Left lobe of liver (tissue), 2 donors: ENCODE measurements around the gene SLC15A5. TPM values are rescaled to one million over a fixed set of nuclear protein-coding genes. Genes with fewer than 3 reads are reported as not detected.

Source experiments
- ATAC-seq: fragments of 200-7000 bp; cut with Tn5 transposase; one replicate; pipeline ENCODE4 v1.9.1; 2020; ENCODE audit warnings: mild to moderate bottlenecking, moderate library complexity
- DNase-seq: peaks from one replicate; pipeline ENCODE4 v3.0.0-alpha.2; 2020; ENCODE audit warnings: low spot score
- total RNA-seq: library from RNA; stranded (reverse); gene quantifications from one replicate; pipeline ENCODE4 v1.2.1, GENCODE V29; 2021
- donor health status: DM: no; HTN: no; CAD: no; lungs with moderate emphysema.
- donor health status: DM: no; HTN: yes; CAD: no.

Gene SLC15A5
- total RNA-seq, 1 donor from 2014 or later, result not detected

DNA sequence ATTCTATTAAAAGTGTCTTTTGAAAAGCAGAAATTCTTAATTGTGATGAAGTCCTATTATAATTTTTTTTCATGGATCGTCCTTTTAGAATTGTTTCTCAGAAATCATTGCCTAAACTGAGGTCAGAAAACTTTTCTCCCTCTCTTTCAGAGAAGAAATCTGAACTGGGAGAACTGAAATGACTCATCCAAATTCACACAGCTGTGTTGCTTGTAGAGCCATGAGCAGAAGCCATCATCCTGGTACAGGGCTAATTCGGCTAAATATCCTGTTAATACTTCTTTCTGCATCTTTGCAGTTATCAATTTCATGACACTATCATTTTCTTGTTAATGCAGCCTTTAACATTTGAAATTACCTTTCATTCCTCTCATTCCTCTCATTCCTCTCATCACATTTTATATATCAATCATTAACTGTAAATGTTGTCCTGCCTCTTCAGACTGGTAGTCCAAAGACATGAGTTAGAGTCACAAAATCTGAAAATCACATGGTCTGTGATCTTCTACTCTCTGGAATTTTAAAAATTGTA, 15.5 kb downstream of the SLC15A5 start:
- DNase-seq, result no peak
- ATAC-seq, result no peak

DNA sequence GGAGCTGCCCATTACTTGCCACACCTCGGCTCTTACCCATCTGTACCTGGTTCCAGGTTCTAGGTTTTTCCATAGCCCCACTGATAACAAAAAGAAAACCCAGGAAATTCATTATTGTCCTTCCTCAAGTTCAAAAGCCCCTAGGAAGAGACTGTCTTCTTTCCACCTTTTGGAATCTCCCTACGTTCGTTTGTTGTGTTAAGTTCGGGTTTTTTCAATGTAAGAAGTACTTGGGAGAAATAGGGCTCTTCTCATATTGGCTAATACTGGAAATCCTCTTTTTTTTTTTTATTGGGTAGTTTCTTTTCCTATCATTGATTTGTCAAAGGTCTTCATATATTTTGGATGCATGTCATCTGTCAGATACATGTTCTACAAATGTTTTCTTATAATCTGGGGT, 17.3 kb downstream of the SLC15A5 start:
- DNase-seq, result no peak
- no peak for ATAC-seq

DNA sequence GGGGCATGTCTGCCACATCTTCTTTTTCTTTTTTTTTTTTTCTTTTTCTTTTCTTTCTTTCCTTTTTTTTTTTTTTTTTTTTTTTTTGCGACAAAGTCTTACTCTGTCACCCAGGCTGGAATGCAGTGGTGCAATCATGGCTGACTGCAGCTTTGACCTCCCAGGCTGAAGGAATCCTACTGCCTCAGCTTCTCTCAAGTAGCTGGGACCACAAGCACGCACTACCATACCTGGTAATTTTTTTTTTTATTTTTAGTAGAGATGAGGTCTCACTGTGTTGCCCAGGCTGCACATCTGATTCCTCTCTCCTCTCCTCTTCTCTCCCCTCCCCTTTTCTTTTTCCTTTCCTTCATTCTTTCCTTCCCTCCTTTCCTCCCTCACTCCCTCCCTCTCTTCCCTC, 18.5 kb downstream of the SLC15A5 start:
- DNase-seq (no peak), ATAC-seq (no peak)

DNA sequence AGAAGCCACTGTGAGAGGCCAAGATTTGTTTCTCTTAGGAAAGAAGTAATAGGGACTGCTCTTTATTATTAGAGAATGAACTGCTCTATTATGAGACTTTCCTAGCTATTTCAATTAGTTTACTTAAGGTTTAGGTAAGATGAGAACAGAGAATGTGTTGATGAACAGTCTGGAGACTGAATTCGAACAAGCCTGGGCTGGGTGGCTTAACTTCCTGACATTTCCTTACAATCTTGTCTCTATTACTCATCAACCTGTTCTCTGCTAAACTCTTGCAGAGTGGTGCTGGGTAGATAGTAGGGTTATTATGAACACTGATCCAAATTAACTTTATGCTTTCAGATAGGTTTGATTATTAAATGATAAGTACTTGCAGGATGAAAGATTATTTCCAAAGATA, 31.2 kb downstream of the SLC15A5 start:
- no peak for ATAC-seq
- DNase-seq, result no peak

DNA sequence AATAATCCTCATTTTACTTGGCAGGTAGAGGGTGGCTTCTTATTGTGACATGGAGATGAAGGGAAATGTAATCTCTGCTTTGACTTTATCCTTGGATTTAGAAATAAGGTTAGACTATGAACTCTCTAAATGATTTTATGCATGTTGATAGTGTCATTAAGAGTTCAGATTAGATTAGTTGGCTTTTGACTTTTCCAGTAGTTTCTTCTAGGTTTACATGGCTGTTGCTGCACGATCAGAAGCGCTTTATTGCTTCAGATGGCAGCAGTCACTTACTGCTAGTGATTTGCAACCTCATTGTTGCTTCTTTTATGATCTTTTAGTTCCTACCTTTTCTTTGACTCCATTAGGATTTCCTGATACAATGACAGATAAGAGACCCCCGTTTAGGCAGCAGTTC, 32.3 kb downstream of the SLC15A5 start:
- no peak for DNase-seq
- peak; percentile 36 for ATAC-seq

DNA sequence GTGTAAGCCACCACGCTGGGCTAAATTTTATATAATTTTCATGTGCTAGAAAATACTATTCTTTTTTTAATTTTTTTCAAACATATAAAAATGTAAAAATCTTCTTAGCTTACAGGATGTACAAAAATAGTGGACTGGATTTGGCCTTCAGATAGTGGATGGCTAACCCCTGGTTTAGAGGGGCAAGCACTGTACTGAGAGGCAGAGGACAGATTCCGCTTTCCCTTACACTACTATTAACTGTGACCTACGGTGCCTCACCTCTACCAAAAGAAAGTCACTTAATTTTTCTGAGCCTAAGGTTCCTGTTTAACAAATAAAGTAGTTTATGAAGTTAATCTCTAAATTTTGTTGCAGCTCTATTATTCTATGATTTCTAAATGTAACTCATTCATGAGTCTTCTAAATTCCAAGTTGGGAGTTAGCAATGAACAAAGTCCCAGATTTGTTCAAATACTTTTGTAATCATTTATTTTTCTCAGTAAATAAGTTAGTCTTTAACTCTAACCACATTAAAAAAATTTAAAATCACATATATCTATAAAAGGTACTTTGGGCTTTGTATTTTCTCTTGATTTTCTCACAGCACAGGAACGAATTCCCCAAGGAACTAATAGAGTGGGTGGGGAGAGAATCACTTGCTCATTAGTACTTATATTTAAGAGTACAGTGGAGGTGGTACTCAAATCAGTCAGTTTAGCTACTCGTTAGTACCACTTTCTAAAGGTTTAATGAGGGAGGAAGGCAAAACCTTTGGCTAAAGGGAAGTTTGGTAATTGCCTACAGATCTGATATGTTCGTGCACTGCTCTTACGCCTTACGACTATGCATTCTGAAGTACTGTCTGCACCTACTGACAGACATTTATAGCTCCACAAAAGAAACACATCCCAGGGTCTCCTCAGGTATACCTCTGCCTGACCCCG, 33.7 kb downstream of the SLC15A5 start:
- DNase-seq, result no peak
- peak; percentile 65 for ATAC-seq

DNA sequence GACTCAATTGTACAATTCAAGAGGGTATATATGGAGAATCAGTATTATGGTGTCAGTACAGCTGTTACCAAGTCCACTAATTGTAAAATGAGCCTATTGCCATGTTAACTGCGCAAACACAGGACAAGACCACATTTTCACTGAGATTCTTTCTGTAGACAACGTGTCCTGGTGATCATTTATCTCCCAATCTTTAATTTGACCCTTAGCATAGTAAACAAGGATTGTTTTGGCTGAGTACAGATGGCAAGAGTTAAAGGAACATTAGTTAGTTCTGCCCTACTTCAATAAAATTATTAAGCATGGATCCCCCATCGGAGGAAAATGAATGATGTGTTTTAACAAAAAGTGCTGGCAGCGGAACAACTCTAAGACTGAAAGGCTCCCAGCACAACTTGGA, 36.1 kb downstream of the SLC15A5 start:
- peak; percentile 61 for ATAC-seq
- no peak for DNase-seq

DNA sequence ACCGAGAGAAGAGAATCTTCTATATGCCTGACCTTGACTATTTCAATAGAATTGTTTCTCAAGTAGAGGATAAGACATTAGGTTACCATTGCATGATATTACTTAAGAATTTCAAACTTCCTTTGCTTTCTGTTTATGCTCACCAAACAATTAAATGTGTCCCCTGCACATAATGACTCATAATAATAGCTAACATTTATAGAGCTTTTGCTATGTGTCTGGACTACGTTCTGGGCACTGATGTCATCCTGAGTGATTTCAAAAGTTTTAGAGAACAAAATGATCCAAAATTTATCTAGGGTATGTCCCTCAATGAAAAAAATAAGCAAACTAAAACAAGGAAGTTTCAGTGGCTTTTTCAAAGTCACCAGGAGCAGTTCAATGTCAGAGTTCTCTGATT, 38.8 kb downstream of the SLC15A5 start:
- peak; percentile 40 for ATAC-seq
- DNase-seq, result no peak

DNA sequence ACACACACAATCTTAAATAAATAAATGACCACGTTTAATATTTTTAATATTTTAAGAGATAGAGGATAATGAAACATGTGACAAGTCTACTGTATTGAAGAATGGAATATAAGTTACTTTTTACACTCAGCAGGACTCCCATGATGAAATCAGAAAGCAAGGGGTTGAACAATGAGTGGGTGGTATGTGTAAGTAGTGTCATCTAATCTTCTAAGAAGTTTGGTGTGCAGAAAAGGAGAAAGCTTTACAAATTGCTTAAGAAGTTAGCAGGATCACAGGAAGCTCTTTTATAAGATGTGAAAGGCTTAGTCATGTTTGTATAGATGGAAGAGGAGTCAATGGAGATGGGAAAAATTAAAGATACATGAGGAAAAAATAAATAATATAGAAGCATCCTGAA, 47.8 kb downstream of the SLC15A5 start:
- no peak for DNase-seq
- no peak for ATAC-seq

DNA sequence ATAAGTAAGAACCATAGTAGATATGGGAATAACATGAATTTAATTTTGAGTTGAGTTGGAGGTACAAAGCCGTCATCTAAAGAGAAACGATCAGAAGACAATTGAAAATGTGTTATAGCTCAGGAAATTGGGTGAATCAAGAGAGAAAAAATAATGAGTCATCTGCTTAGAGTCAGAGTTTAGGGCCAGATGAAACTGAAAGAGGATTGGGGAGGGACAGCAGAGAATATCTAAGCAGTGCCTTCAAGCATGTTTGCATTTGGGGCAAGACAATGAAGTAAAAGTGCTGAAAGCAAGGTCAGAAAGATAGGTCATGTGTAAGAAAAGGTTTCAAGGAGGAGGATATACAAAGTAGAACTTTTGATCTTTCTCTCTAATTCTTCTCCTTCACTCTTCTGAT, 49.4 kb downstream of the SLC15A5 start:
- no peak for DNase-seq
- ATAC-seq, result no peak

DNA sequence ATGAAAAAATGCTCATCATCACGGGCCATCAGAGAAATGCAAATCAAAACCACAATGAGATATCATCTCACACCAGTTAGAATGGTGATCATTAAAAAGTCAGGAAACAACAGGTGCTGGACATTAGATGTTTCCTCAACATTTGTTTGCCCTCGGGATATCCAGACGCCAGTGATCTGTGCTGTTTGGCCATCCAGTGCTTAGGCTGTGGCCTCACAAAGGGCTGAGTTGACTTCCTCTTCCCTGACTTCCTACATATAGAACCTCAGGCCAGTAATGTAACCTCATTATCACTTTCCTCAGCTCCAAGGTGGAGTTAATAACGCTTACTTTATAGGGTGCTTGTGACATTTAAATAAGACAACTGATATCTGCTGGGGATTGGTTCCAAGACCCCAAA, 51.8 kb downstream of the SLC15A5 start:
- ATAC-seq, result no peak
- DNase-seq, result no peak

DNA sequence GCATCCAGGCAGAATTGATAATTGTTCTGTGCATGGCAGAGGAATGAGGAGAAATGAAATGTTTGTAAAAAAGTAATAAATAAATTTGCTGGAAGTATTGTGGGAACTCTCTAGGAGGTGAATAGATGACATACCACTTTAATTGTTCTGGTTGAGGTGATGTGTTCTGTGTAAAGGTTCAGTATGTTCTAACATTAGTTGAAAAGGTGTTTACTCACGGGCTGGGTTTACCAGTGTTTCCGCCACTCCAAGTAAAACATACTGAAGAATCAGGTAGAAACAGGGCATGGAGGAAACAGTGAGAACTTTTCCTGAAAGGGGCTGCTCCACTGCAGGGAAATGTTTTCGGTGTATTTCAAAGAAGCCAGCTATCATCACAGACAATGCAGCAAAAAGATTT, 53.3 kb downstream of the SLC15A5 start:
- ATAC-seq (peak; percentile 53), DNase-seq (no peak)

DNA sequence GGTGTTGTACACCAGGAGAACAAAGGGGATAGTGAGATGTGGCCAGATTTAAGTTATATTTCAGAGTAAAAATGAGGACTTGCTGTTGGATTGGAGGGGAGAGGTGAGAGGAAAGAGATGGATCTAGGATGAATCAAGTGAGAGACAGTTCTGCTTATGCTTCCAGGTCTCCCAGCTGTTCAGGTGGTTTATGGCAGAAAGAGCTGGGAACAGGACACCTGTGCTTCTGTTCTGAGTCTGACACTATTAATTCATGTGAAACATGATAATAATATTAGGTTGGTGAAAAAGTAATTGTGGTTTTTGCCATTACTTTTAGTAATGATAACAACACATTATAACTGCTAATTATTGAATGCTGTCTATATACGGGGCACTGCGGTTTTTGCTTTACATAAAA, 55.7 kb downstream of the SLC15A5 start:
- ATAC-seq (no peak), DNase-seq (no peak)

DNA sequence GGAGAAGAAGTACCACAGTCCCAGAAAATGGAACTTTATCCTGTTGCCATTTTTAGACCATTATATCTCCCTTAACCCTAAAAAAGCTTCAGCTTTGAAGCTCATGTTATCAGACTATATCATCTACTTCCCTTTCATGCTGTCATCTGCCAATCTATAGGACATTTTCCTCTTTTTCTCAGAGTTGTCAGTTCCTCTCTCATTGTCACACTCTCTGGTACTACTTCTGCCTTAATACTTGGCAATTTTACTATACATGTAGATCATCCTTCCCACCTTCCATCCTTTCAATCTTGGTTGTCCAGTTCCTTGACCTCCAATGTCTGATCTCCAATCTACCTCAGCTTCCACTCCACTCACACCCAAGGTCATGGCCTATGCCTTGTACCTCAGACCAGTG, 57.4 kb downstream of the SLC15A5 start:
- DNase-seq (no peak), ATAC-seq (no peak)

DNA sequence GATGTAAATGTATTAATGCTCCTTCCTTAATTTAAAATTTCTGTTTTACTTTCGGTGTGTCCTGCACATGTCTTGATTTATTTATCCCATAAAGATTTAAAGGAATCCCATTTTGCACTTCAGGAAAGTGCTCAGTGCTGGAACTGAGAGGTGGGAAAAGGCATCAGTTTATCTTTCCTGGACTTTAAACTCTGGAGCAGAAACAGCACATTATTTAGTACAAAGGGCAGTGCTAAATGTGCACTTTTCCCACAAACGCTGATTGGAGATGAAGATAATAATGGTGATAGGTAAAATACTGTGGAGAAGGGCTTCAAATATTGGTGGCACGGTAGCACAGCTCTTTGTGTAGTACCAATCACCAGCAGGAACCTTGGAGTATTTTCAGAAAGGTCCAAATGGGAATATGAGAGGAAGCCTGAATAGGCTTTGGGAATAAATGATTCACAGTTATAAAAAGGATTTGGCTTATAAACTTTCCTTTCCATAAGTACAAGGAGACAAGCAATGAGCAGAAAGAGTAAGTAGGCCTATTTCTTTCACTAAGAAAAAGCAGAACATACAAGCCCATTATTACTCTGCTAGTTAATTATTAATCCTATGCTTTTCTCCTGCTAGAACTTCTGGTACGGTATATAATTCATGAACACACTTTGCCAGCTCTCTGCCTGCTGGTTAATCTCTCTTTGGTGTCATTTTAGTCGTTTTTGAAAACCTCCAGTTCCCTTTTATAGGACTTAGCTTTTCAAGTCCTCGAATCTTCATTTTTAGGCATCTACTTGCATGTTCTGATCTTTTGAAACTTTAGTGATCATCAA, 58.3 kb downstream of the SLC15A5 start:
- ATAC-seq, result peak; percentile 91
- no peak for DNase-seq

DNA sequence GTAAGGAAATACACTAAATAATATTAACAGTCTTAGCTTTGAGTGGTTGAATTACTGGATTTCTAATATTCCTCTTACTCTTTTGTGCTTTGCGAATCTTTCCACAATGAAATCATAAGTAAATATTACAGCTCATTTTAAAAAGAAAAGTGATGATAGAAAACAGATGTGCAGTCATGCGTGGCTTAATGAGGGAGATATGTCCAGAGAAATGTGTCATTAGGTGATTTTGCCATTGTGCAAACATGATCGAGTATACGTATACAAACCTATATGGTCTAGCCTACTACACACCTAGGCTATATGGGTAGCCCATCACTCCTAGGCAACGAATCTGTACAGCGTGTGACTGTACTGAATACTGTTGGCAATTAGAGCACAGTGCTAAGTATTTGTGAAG, 59.3 kb downstream of the SLC15A5 start:
- no peak for ATAC-seq

DNA sequence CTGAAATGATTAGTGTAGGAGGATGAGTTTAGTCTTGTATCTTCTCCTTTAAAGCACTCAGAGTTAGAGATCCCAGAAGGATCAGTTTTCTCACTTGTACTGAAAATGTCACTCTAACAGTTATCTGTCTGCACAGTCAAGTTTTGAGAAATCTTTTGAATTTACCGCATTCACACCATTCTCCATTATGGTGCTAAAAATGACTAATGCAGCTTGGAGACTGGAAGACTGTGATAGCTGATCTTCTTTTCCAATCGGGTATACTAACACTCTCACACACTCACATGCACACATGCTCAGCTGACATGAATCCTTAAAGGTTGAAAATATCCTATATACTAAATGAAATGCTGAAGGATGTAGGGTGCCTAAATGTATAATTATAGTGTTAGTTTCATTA, 65.8 kb downstream of the SLC15A5 start:
- ATAC-seq, result no peak
- DNase-seq, result no peak

More for the DNA sequence above, 59.3 kb downstream of the SLC15A5 start:
- DNase-seq, result no peak

DNA sequence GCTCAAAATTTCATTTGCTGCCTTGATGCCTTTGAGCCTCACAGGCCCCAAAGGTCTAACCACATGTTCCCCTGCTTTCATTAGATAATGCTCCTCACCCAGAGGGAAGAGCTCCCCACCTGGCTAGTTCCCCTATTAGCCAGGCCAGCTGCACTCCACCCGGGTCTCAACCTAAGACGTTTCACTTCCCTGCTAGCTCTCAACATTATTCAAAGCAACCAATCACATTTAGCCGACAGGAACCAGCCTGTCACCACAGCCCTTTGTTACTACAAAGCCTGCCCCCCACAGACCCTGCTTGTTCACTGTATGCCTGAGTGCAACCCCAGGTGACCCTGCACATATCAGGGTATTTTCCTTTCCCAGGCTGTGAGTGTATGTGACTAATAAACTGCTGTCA, 78.6 kb downstream of the SLC15A5 start:
- ATAC-seq (no peak), DNase-seq (no peak)

DNA sequence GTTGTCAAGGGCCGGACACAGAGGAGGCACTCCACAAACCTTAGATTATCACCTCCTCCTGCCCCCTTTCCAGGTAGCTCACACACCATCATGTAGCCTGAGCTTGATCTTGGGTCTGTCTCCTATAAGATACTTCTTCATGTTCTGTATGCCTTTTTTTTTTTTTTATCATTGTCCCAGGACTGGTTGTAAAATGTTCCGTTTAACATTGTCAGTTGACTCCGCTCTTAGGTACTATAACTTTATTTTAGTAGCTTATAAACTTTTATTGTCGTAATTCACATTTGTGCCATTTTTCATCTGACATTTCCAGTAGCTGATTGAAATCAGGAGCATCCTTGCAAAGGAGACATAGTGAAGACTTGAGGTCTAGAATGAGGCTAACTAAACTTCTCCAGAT, 79.9 kb downstream of the SLC15A5 start:
- ATAC-seq, result no peak
- no peak for DNase-seq

DNA sequence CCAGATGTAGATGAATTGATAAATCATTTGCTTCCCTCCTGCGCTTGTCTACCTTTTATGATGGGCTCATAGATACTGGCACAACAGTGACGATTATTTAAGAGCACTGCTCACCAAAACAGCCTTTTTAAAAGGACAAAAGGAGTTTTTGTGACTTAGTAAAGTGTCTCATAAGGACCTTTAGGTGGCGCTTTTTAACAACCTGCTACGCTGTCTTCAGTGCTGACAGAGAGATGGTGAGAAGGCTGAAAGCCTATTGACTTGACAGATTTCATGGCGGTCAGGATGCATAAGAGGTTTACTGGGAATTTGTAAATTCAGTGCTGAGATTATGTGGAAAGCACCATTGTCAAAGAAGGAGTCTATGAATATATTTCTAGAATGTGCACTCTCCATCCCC, 87.6 kb downstream of the SLC15A5 start:
- DNase-seq (no peak), ATAC-seq (peak; percentile 91)

DNA sequence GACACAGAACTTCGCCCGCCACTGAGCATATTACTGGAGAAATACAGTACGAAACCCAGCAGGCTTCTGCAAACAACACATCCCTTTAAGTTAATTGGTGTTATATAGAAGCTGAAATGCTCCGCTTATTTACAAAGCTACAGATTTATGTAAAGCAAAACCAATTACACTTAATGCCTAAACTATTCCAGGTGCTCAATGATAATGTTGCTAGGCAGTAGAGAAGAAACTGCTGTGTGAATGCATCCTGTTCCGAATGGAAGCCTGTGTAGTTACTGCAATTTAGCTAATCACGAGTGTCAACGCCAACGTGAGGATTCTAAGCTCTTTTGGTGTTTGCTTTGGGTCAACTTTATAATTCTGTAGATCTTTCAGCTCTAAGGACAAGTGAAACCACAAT, 89.8 kb downstream of the SLC15A5 start:
- no peak for ATAC-seq
- DNase-seq, result no peak

DNA sequence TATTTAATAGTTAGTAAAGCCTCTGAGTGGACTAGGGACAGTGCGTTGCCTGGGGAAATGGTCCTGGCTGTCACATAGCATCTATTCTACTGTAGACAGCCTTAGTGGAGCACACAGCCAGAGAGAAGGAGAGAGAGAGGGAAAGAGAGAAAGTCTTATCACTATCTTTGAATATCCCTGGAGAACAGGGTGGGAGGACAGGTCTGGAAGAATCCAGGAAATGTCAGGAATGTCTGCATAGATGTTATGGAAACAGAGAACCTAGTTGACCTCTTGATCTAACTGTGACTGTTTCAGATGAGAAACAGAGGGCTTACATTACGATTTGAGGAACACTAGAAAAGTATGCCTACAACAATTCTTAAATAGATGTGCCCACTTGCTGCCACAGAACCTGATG, 92.8 kb downstream of the SLC15A5 start:
- no peak for DNase-seq

More for the DNA sequence above, 92.8 kb downstream of the SLC15A5 start:
- ATAC-seq, result no peak
